Stomach (tissue), 4 donors: ENCODE data around the gene MCTP2.

Experiments
- CTCF ChIP-seq, 7 experiments: fragments of 450-650 bp in 4 of 7; fragments of 200-600 bp in 3 of 7; sonication (generic) in 3 of 7; IDR thresholded peaks; one replicate each; pipeline ENCODE4 v1.5.1; 2016 to 2019; ENCODE audit warnings: antibody characterized with exemption in 7 of 7, control low read depth in 2 of 7, mild to moderate bottlenecking in 1 of 7
- POLR2A ChIP-seq, 4 donors: fragments of 450-650 bp; IDR thresholded peaks; one replicate each; pipeline ENCODE4 v1.6.1; 2016; ENCODE audit warnings: antibody characterized with exemption in 4 of 4, control low read depth in 2 of 4, mild to moderate bottlenecking in 1 of 4, moderate library complexity in 1 of 4

- no peak for TF ChIP-seq CTCF (IDR thresholded peaks at IDR 0.05)
- no peak for TF ChIP-seq POLR2A (IDR thresholded peaks at IDR 0.05)
These were observed 535 bp downstream of the MCTP2 start for GRCh38 chr15:94231723-94232468.
